GM12875 (cell line): Measurements from ENCODE around the gene TFB2M.
"Not testable (repeated sequence)": the region's sequence is repeated elsewhere in the genome, so short reads cannot be mapped to it uniquely, and the experiment has no call there.

Experiments used
- H3K4me3 ChIP-seq: one replicate; pipeline ENCODE4 v1.5.1; 2011; ENCODE audit warnings: low read depth, low read length, control low read depth
- CTCF ChIP-seq: IDR thresholded peaks from 2 replicates; pipeline ENCODE4 v1.5.1; 2011; ENCODE audit warnings: low read depth, mild to moderate bottlenecking, control low read depth, inconsistent platforms, low read length, moderate library complexity, borderline replicate concordance; ENCODE audit not compliant: insufficient read depth

Gene TFB2M

GRCh38 chr1:246573491-246573890 is 7.4 kb upstream of the TFB2M start:
- no peak overlapping the region for H3K4me3 ChIP-seq
- TF ChIP-seq CTCF, result no peak

DNA sequence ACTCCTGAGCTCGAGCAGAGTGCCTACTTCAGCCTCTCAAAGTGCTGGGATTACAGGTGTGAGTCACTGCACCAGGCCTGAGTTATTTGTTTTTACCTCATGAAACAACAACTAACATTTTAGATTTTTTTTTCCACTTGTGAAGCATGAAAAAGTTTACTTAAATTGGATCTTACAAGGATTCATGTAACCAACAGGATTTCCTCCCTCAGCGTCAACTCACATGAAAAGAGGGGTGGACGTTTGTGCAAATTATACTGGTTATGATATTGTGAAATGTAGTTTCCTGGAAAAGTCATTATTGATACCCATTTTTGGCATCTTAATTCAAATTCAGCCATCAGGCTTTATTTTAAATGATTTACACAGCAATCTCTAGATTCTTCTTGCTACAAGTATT is 6.7 kb upstream of the TFB2M start:
- TF ChIP-seq CTCF, result no peak

GRCh38 chr1:246571953-246572352 is 5.9 kb upstream of the TFB2M start:
- TF ChIP-seq CTCF, result no peak
- no peak overlapping the region for H3K4me3 ChIP-seq

More for the DNA sequence above, 6.7 kb upstream of the TFB2M start:
- no peak overlapping the region for H3K4me3 ChIP-seq

DNA sequence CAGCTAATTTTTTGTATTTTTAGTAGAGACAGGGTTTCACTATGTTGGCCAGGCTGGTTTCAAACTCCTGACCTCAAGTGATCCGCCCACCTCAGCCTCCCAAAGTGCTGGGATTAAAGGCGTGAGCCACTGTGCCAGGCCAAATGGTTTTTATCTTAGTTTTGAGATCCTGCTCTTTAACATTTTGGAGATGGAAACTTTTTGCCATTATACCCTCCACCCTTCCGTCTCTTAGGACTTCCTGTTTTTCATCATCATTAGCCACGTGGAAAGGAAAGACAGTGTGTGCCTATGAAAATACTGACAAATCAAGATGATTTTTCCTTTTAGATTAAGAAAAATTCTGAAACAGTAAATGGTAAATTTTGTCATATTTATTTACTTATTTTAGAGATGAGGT is 5.2 kb upstream of the TFB2M start:
- H3K4me3 ChIP-seq, result not testable (repeated sequence)

DNA sequence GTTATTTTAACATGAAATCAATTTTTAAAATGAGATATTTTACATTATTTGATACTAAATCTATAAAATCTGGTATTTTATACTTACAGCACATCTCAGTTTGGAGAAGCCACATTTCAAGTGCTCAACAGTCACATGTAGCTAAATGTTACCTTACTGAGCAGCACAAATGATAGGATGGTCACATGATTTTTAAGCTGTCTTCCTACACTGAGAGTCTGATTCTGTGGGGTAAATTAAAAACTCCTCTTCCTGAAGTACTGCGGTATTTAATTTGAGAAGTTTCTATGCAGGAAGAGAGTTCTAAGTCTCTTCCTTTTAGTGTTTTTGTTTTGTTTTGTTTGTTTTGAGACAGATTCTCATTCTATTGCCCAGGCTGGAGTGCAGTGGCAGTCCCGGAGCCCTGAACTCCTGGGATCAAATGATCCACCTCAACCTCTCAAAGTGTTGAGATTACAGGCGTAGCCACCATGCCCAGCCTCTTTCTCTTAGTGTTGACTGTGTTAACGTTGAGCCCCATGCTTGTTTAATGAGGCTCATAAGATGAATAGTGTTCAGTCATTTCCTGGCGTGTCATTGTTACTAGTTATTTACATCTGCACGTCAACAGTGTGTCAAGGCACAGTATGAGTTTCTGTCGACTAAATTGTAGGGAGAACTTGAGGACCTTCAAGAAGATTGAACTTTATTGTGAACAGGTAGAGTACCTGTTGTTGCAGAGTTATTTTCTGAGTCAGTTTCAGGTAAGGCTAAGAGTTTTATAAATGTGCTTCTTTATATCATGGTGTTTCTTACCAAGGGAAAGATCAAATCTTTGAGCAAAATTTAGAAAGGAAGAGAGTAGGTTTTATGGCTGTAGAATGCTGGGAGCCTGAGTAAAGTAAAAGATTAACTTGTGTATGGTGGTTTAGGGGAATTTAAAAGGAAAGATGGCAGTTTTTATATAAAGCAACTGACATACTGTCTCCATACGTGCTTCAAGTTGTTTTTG is 3.5 kb upstream of the TFB2M start:
- H3K4me3 ChIP-seq, result no peak overlapping the region
- TF ChIP-seq CTCF, result no peak

DNA sequence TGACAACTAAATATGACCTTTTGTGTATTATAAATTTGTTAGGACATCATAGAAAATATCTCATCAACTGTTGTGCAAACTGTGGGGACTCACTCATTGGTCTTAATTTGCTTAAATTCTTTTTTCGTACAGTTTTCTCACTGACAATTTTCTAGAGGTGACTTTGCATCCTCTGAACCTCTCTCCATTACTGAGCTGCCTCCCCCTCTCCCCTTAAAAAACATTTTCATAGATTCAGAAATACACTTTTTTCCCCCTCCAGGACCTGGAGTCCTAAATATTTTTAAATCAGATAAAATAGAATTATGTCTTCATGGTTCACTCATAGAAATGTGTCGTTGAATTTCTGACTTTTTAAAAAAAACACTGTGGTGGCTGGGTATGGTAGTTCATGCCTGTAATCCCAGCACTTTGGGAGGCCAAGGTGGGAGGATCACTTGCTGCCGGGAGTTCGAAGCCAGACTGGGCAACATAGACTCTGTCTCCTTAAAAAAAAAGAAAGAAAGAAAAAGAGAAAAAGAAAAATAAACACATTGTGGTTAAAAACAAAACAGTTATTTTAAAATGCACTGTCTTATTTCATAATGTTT is 1.7 kb upstream of the TFB2M start:
- H3K4me3 ChIP-seq, result peak overlapping the region; percentile 91
- TF ChIP-seq CTCF, result no peak

DNA sequence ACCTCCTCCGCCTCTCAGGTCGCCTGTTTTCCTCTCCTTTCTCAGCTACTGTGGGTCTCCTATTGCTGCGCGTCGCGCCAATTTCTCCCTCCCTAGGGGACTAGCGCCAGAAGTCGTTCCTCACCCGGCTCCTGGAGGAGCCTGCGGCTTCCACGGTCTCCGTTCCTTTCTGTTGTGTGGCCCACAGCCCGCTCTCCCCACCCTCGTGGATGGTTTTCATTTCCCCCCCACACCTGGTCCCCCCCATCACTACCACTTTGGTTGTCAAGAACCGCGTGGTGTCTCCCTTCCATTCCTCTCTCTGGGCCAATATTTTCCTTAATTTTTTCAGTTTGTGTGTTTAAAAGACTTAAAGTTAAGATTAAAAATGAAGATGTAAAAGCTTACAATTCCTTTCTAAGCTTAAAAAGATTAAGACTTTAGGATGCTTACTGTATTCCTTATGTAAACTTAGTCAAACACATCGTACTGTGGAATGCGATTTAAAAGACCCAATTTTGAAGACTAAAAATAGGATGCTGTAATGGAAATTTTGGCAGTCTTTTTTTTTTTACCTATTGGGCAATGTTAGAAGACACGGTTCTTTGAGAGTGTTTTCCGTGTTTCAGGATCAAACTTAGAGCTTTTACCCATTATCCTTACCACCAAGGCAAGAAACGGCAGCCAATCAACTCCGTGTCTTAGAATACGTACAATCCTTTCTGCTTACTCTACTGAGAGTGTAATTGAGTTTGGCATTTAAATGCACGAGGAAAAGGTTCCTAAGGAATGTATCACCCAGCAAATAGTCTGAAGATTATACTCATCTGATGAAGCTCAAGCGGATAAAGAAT is 968 bp upstream of the TFB2M start:
- H3K4me3 ChIP-seq, result peak overlapping the region; percentile 91
- no peak for TF ChIP-seq CTCF
